Astrocyte of the cerebellum (primary cell): Measurements from ENCODE around the gene GNAZ.

Source experiments
- DNase-seq: peaks from one replicate; pipeline ENCODE4 v3.0.0-alpha.2; 2011; ENCODE audit warnings: low read depth
- H3K4me3 ChIP-seq: 2 replicates; pipeline ENCODE4 v1.5.1; 2011; ENCODE audit warnings: mild to moderate bottlenecking, low read depth, low read length, moderate library complexity
- CTCF ChIP-seq: IDR thresholded peaks from 2 replicates; pipeline ENCODE4 v1.5.1; 2012; ENCODE audit warnings: low read length, low read depth, moderate library complexity, mild to moderate bottlenecking; ENCODE audit errors: missing control alignments
- in situ Hi-C: cut with HindIII; loops from 2 replicates; pipeline ENCODE4 v1.10.0; 2017; ENCODE audit warnings: low sequenced_read_pairs

GNAZ gene

GRCh38 chr22:23116506-23117263 lies 46.4 kb downstream of the GNAZ start:
- no peak overlapping the region for H3K4me3 ChIP-seq
- DNase-seq: no peak
- no peak for TF ChIP-seq CTCF
- in situ Hi-C loops: loop anchor here (10.0 kb wide), 1 partner anchor 182 kb away; no protein-coding TSS in a partner anchor

GRCh38 chr22:23117275-23117674 lies 47.0 kb downstream of the GNAZ start:
- no peak for TF ChIP-seq CTCF
- in situ Hi-C loops: loop anchor here (10.0 kb wide), 1 partner anchor 182 kb away; no protein-coding TSS in a partner anchor
- no peak for DNase-seq
- H3K4me3 ChIP-seq: no peak overlapping the region

GRCh38 chr22:23117891-23118646 lies 47.8 kb downstream of the GNAZ start:
- DNase-seq: no peak
- TF ChIP-seq CTCF: no peak
- no peak overlapping the region for H3K4me3 ChIP-seq
- in situ Hi-C loops: loop anchor here (10.0 kb wide), 1 partner anchor 183 kb away; no protein-coding TSS in a partner anchor

- H3K4me3 ChIP-seq: no peak overlapping the region
- no peak for TF ChIP-seq CTCF
- no peak for DNase-seq
- in situ Hi-C loops: loop anchor here (10.0 kb wide), 1 partner anchor 184 kb away; no protein-coding TSS in a partner anchor
Measured at GRCh38 chr22:23118647-23119493, 48.6 kb downstream of the GNAZ start.

- no peak for DNase-seq
- in situ Hi-C loops: loop anchor here (10.0 kb wide), 1 partner anchor 185 kb away; no protein-coding TSS in a partner anchor
- H3K4me3 ChIP-seq: no peak overlapping the region
- TF ChIP-seq CTCF: no peak
Measured at GRCh38 chr22:23119494-23120414, 49.4 kb downstream of the GNAZ start.
